Upper lobe of left lung (tissue), 6 donors: ENCODE measurements around the gene MYH7B. TPM values are rescaled to one million over a fixed set of nuclear protein-coding genes. Genes with fewer than 3 reads are reported as not detected.
A peak's percentile ranks its signal among the peaks of the same experiment; 100 is the strongest.

Experiments
- ATAC-seq, 2 donors: fragments of 200-7000 bp; cut with Tn5 transposase; one replicate each; pipeline ENCODE4 v1.9.1; 2022; ENCODE audit warnings: mild to moderate bottlenecking in 2 of 2, moderate library complexity in 2 of 2; ENCODE audit not compliant: low FRiP score in 2 of 2
- DNase-seq, 2 donors: peaks; one replicate each; pipeline ENCODE4 v3.0.0-alpha.2; 2019 to 2020
- H3K27ac ChIP-seq, 4 donors: fragments of 200-600 bp; sonication (generic); one replicate each; pipeline ENCODE4 v1.5.1; 2016 to 2019
- H3K27me3 ChIP-seq, 4 donors: fragments of 200-600 bp; sonication (generic); one replicate each; pipeline ENCODE4 v1.5.1; 2017 to 2019
- H3K36me3 ChIP-seq, 4 donors: fragments of 200-600 bp; sonication (generic); one replicate each; pipeline ENCODE4 v1.5.1; 2016 to 2019
- H3K4me1 ChIP-seq, 4 donors: fragments of 200-600 bp; sonication (generic); one replicate each; pipeline ENCODE4 v1.5.1; 2018 to 2019
- H3K4me3 ChIP-seq, 4 donors: fragments of 200-600 bp; sonication (generic); one replicate each; pipeline ENCODE4 v1.5.1; 2017 to 2019; ENCODE audit warnings: mild to moderate bottlenecking in 2 of 4, moderate library complexity in 1 of 4
- H3K9me3 ChIP-seq, 4 donors: fragments of 200-600 bp; sonication (generic); one replicate each; pipeline ENCODE4 v1.5.1; 2018 to 2019
- CTCF ChIP-seq, 6 experiments: fragments of 450-650 bp in 4 of 6; fragments of 200-600 bp in 2 of 6; sonication (generic) in 2 of 6; IDR thresholded peaks; one replicate each; pipeline ENCODE4 v1.5.1; 2016 to 2019; ENCODE audit warnings: antibody characterized with exemption in 6 of 6
- EP300 ChIP-seq, 4 donors: sonication (generic); formaldehyde crosslinking; IDR thresholded peaks; one replicate each; pipeline ENCODE4 v1.5.1; 2017; ENCODE audit warnings: antibody characterized with exemption in 4 of 4, control low read depth in 2 of 4
- POLR2A ChIP-seq, 4 donors: fragments of 450-650 bp; IDR thresholded peaks; one replicate each; pipeline ENCODE4 v1.5.1; 2016 to 2017; ENCODE audit warnings: antibody characterized with exemption in 4 of 4, mild to moderate bottlenecking in 2 of 4
- POLR2AphosphoS5 ChIP-seq, 2 donors: sonication (generic); formaldehyde crosslinking; IDR thresholded peaks; one replicate each; pipeline ENCODE4 v1.5.1; 2017; ENCODE audit warnings: antibody characterized with exemption in 2 of 2
- WGBS, 2 donors: methylation state at CpG; one replicate each; pipeline ENCODE4 v1.1.5; 2017 to 2018; 5-methylcytosine and 5-hydroxymethylcytosine counted together
- total RNA-seq, 6 donors: library from RNA; depleted of rRNA in 4 of 6; stranded (reverse); fragments of >200 nt in 4 of 6; gene quantifications; one replicate each; pipeline versions ENCODE4 v1.1.0 to v1.2.1, GENCODE V29; 2016 to 2021
- donor health status: DM: no; HTN: no; CAD: no; lungs with moderate emphysema.
- donor health status: DM: no; HTN: yes; CAD: no; lungs with severe emphysema.

MYH7B gene
- total RNA-seq, 6 donors from 2014 or later, result 0.51 to 11.5 (median 0.91) TPM; not detected in 1

- H3K9me3 ChIP-seq, result no peaks in the 10 kb centered on the region
- no peak overlapping the region for H3K4me3 ChIP-seq
- no peak overlapping the region for H3K27ac ChIP-seq
- H3K27me3 ChIP-seq, result peaks cover 0 to 3% (median 0%) of the 10 kb centered on the region in 4 donors
- no peaks in the 10 kb centered on the region for H3K4me1 ChIP-seq
- DNase-seq, result no peak
- 92 to 93% methylated on average over 22 of the region's 22 CpGs for WGBS, 2 donors
- TF ChIP-seq POLR2A (IDR thresholded peaks at IDR 0.05), result no peak
- TF ChIP-seq EP300 (IDR thresholded peaks at IDR 0.05), result no peak
- no peak for TF ChIP-seq POLR2AphosphoS5 (IDR thresholded peaks at IDR 0.05)
- TF ChIP-seq CTCF (IDR thresholded peaks at IDR 0.05), result no peak
- no peak for ATAC-seq
- no peaks in the 10 kb centered on the region for H3K36me3 ChIP-seq
Observed at GRCh38 chr20:34980543-34981233, 25.0 kb downstream of the MYH7B start.

- 90 to 91% methylated on average over 21 of the region's 21 CpGs for WGBS, 2 donors
- TF ChIP-seq POLR2AphosphoS5 (IDR thresholded peaks at IDR 0.05) (no peak), CTCF (IDR thresholded peaks at IDR 0.05) (no peak), EP300 (IDR thresholded peaks at IDR 0.05) (no peak), POLR2A (IDR thresholded peaks at IDR 0.05) (no peak)
- Histone ChIP-seq H3K27me3 (peaks cover 0 to 3% (median 0%) of the 10 kb centered on the region in 4 donors), H3K36me3 (no peaks in the 10 kb centered on the region), H3K4me3 (no peak overlapping the region), H3K9me3 (no peaks in the 10 kb centered on the region), H3K27ac (no peak overlapping the region), H3K4me1 (peaks cover 0 to 10% (median 1%) of the 10 kb centered on the region in 4 donors)
- no peak for ATAC-seq
- no peak for DNase-seq
Observed at GRCh38 chr20:34982270-34983088, 26.8 kb downstream of the MYH7B start.

DNA sequence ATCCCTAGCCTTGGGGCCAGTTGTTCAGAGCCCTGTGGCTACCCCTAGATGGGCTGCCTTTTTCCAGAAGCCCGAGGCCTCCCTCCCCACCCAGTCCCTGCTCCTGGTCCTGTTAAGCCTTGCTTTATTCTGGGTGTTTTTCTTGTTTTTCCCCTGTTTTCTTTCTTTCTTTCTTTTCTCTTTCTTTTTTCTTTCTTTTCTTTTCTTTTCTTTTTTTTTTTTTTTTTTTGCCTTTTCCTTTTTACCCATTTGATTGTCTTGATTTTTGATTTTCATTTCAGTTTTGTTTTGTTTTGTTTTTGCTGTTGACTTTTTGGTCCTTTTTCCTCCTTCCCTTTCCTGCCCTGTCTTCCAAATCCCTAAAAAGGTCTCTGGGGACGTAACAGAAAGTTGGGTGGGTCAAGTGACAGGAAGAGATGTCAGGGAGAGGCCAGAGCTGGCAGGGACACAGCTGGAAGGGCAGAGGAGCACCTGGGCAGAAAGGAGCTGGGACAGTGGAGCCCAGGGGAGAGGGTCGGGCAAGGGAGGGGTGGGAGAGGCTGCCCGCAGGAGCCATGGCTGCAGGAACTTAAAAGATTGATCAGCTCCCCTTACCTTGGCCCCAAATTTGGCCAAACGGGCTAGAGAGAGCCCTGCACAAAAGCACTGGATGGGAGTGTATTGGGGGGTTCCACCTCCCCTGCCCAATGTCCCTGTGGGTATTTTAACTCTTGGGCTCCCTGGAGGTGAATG, 27.6 kb downstream of the MYH7B start:
- DNase-seq (no peak), ATAC-seq (no peak)
- Histone ChIP-seq H3K4me1 (peaks cover 0 to 16% (median 1%) of the 10 kb centered on the region in 4 donors), H3K4me3 (no peak overlapping the region), H3K9me3 (no peaks in the 10 kb centered on the region), H3K27ac (no peak overlapping the region), H3K27me3 (peaks cover 0 to 3% (median 0%) of the 10 kb centered on the region in 4 donors), H3K36me3 (no peaks in the 10 kb centered on the region)
- TF ChIP-seq EP300 (IDR thresholded peaks at IDR 0.05) (no peak), POLR2A (IDR thresholded peaks at IDR 0.05) (no peak), POLR2AphosphoS5 (IDR thresholded peaks at IDR 0.05) (no peak), CTCF (IDR thresholded peaks at IDR 0.05) (no peak)
- WGBS, 2 donors, result 36 to 46% methylated on average over 5 of the region's 5 CpGs

GRCh38 chr20:34983995-34984735, 28.5 kb downstream of the MYH7B start:
- peaks cover 0 to 3% (median 0%) of the 10 kb centered on the region in 4 donors for H3K27me3 ChIP-seq
- H3K27ac ChIP-seq, result no peak overlapping the region
- no peak overlapping the region for H3K4me3 ChIP-seq
- H3K4me1 ChIP-seq, result peaks cover 0 to 16% (median 1%) of the 10 kb centered on the region in 4 donors
- no peaks in the 10 kb centered on the region for H3K9me3 ChIP-seq
- ATAC-seq (no peak), DNase-seq (peak in 1 of 2 donors; percentile 52)
- TF ChIP-seq POLR2A (IDR thresholded peaks at IDR 0.05) (no peak), CTCF (IDR thresholded peaks at IDR 0.05) (no peak), EP300 (IDR thresholded peaks at IDR 0.05) (no peak), POLR2AphosphoS5 (IDR thresholded peaks at IDR 0.05) (no peak)
- no peaks in the 10 kb centered on the region for H3K36me3 ChIP-seq
- 37 to 38% methylated on average over 8 to 13 of the region's 14 CpGs for WGBS, 2 donors
